HepG2 (cell line): ENCODE measurements around the gene TXLNA. TPM values are rescaled to one million over a fixed set of nuclear protein-coding genes. Genes with fewer than 3 reads are reported as not detected.

Experiments
- IRF9 ChIP-seq: sonication (generic); formaldehyde crosslinking; IDR thresholded peaks from 2 replicates; pipeline ENCODE4 v1.8.0; 2022; ENCODE audit warnings: missing genetic modification reagents, mild to moderate bottlenecking, borderline replicate concordance
- RAD51 ChIP-seq: fragments of 450-650 bp; IDR thresholded peaks from 2 replicates; pipeline ENCODE4 v1.6.1; 2016; ENCODE audit warnings: borderline replicate concordance
- RARA ChIP-seq: IDR thresholded peaks from 2 replicates; pipeline ENCODE4 v1.6.1; 2016; ENCODE audit warnings: missing genetic modification reagents, missing compliant biosample characterization
- SNAPC4 ChIP-seq: sonication (generic); formaldehyde crosslinking; IDR thresholded peaks from 2 replicates; pipeline ENCODE4 v1.4.0; 2020; ENCODE audit warnings: mild to moderate bottlenecking, missing genetic modification reagents
- ZMYM2 ChIP-seq: sonication (generic); formaldehyde crosslinking; IDR thresholded peaks from 2 replicates; pipeline ENCODE4 v1.8.0; 2022; ENCODE audit warnings: mild to moderate bottlenecking, missing genetic modification reagents
- ZNF18 ChIP-seq: sonication (generic); formaldehyde crosslinking; IDR thresholded peaks from 2 replicates; pipeline ENCODE4 v1.8.0; 2022; ENCODE audit warnings: mild to moderate bottlenecking, missing genetic modification reagents; ENCODE audit not compliant: insufficient replicate concordance
- ZNF234 ChIP-seq: sonication (generic); formaldehyde crosslinking; conservative IDR thresholded peaks from 2 replicates; pipeline ENCODE4 v1.5.1; 2020; ENCODE audit warnings: mild to moderate bottlenecking, missing genetic modification reagents
- ZNF253 ChIP-seq: sonication (generic); formaldehyde crosslinking; IDR thresholded peaks from 2 replicates; pipeline ENCODE4 v1.8.0; 2022; ENCODE audit warnings: mild to moderate bottlenecking, missing genetic modification reagents, borderline replicate concordance
- ZNF333 ChIP-seq: sonication (generic); formaldehyde crosslinking; IDR thresholded peaks from 2 replicates; pipeline ENCODE4 v1.4.0; 2020; ENCODE audit warnings: mild to moderate bottlenecking, missing genetic modification reagents, borderline replicate concordance
- ZNF33B ChIP-seq: sonication (generic); formaldehyde crosslinking; IDR thresholded peaks from 2 replicates; pipeline ENCODE4 v1.5.1; 2020; ENCODE audit warnings: mild to moderate bottlenecking, missing genetic modification reagents
- ZNF460 ChIP-seq: sonication (generic); formaldehyde crosslinking; IDR thresholded peaks from 2 replicates; pipeline ENCODE4 v1.5.1; 2020; ENCODE audit warnings: missing genetic modification reagents, mild to moderate bottlenecking, borderline replicate concordance
- ZNF556 ChIP-seq: sonication (generic); formaldehyde crosslinking; IDR thresholded peaks from 2 replicates; pipeline ENCODE4 v1.4.0; 2020; ENCODE audit warnings: mild to moderate bottlenecking, missing genetic modification reagents, borderline replicate concordance
- ZNF558 ChIP-seq: sonication (generic); formaldehyde crosslinking; IDR thresholded peaks from 2 replicates; pipeline ENCODE4 v1.9.0; 2022; ENCODE audit warnings: mild to moderate bottlenecking, missing genetic modification reagents, borderline replicate concordance
- polyA plus RNA-seq, 8 experiments: library from polyadenylated mRNA; depleted of rRNA in 3 of 8; stranded (reverse) in 7 of 8; unstranded in 1 of 8; fragments of >200 nt; fragmentation: Illumina TruSeq in 4 of 8; extraction: Trizol in 4 of 8; gene quantifications; 2 replicates each; pipeline versions ENCODE4 v1.2.1 to v1.2.3, GENCODE V29; 2011 to 2016; ENCODE audit warnings: low read depth in 4 of 8, missing spikeins in 1 of 8, mixed read lengths in 1 of 8; ENCODE audit not compliant: insufficient read depth in 1 of 8
- total RNA-seq, 5 experiments: library from RNA; depleted of rRNA; stranded (reverse); fragments of >200 nt; fragmentation: Illumina TruSeq; extraction: Trizol; gene quantifications; 2 replicates each; pipeline ENCODE4 v1.2.3, GENCODE V29; 2016; ENCODE audit warnings: low read depth in 1 of 5
- TF ChIP-seq, protein P1 (sequence below): sonication (generic); formaldehyde crosslinking; IDR thresholded peaks from 2 replicates; pipeline ENCODE4 v1.9.0; 2021; ENCODE audit warnings: missing genetic modification reagents, borderline replicate concordance
- TF ChIP-seq, protein P2 (sequence below): IDR thresholded peaks from 2 replicates; pipeline ENCODE4 v1.6.1; 2016

The TXLNA gene
- total and polyA plus RNA-seq, 2 of the 13 experiments (the other 11 are each of a cell fraction or from before 2014, with no cell fraction given) = 29.6 to 67.8 TPM

- TF ChIP-seq IRF9 (peak; percentile 96; the same call in 1 of the 2 replicates), ZNF18 (peak; percentile 94), ZNF253 (peak; percentile 40), ZMYM2 (CRISPR knock-in tag) (peak; percentile 35; the same call in 1 of the 2 replicates), ZNF558 (CRISPR knock-in tag) (peak; percentile 98; the same call in 1 of the 2 replicates), SNAPC4 (CRISPR knock-in tag) (peak; percentile 51; the same call in 1 of the 2 replicates), RAD51 (no peak), ZNF33B (CRISPR knock-in tag) (peak; percentile 71; the same call in 1 of the 2 replicates), ZNF556 (CRISPR knock-in tag) (no peak; the same call in 1 of the 2 replicates), ZNF333 (CRISPR knock-in tag) (peak; percentile 25; the same call in 1 of the 2 replicates), ZNF460 (peak; percentile 20; the same call in 1 of the 2 replicates), ZNF234 (CRISPR knock-in tag) (0 out of 2 replicates have a peak, but pooled peaks have one; percentile 9), RARA (CRISPR knock-in tag) (peak; percentile 18; the same call in 1 of the 2 replicates)
- TF ChIP-seq, protein P1, sequence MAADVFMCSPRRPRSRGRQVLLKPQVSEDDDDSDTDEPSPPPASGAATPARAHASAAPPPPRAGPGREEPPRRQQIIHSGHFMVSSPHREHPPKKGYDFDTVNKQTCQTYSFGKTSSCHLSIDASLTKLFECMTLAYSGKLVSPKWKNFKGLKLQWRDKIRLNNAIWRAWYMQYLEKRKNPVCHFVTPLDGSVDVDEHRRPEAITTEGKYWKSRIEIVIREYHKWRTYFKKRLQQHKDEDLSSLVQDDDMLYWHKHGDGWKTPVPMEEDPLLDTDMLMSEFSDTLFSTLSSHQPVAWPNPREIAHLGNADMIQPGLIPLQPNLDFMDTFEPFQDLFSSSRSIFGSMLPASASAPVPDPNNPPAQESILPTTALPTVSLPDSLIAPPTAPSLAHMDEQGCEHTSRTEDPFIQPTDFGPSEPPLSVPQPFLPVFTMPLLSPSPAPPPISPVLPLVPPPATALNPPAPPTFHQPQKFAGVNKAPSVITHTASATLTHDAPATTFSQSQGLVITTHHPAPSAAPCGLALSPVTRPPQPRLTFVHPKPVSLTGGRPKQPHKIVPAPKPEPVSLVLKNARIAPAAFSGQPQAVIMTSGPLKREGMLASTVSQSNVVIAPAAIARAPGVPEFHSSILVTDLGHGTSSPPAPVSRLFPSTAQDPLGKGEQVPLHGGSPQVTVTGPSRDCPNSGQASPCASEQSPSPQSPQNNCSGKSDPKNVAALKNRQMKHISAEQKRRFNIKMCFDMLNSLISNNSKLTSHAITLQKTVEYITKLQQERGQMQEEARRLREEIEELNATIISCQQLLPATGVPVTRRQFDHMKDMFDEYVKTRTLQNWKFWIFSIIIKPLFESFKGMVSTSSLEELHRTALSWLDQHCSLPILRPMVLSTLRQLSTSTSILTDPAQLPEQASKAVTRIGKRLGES (CRISPR knock-in tag) = 0 out of 2 replicates have a peak, but pooled peaks have one; percentile 13
- TF ChIP-seq, protein P2, sequence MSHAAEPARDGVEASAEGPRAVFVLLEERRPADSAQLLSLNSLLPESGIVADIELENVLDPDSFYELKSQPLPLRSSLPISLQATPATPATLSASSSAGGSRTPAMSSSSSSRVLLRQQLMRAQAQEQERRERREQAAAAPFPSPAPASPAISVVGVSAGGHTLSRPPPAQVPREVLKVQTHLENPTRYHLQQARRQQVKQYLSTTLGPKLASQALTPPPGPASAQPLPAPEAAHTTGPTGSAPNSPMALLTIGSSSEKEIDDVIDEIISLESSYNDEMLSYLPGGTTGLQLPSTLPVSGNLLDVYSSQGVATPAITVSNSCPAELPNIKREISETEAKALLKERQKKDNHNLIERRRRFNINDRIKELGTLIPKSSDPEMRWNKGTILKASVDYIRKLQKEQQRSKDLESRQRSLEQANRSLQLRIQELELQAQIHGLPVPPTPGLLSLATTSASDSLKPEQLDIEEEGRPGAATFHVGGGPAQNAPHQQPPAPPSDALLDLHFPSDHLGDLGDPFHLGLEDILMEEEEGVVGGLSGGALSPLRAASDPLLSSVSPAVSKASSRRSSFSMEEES (CRISPR knock-in tag) = peak; percentile 29; the same call in 1 of the 2 replicates
Observed at GRCh38 chr1:32179443-32180185, at the start of gene TXLNA (continued).
